Subcutaneous adipose tissue (tissue), 4 donors: ENCODE measurements around the gene COQ8B. TPM values are rescaled to one million over a fixed set of nuclear protein-coding genes. Genes with fewer than 3 reads are reported as not detected.

Source experiments
- CTCF ChIP-seq: fragments of 450-650 bp; IDR thresholded peaks from one replicate; pipeline ENCODE4 v1.5.1; 2016; ENCODE audit warnings: low read depth, mild to moderate bottlenecking, control low read depth, antibody characterized with exemption, moderate library complexity
- total RNA-seq, 4 donors: library from RNA; depleted of rRNA; stranded (reverse); fragments of >200 nt; gene quantifications; one replicate each; pipeline ENCODE4 v1.1.0, GENCODE V29; 2016

The COQ8B gene
- total RNA-seq, 4 donors from 2014 or later: 16.5 to 32.2 (median 28.6) TPM

DNA sequence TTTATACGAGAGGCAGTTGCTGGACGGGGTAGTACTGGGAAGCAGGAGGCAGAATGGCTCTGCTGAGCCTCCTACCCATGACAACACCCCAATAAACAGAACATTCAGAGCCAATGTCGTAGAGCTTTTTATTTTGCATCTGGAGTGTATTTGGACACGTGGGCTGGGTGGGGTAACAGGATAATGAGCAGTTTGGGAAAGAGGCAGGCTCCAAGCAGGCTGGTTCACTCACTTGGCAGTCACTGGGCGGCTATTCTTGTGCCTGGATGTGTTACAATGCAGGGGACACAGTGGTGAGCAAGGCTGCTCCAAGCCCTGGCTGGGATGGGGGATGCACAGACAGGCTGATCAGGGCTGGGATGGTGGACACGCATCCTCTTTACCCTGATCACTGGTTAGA, 24.1 kb upstream of the COQ8B start:
- TF ChIP-seq CTCF: no peak

DNA sequence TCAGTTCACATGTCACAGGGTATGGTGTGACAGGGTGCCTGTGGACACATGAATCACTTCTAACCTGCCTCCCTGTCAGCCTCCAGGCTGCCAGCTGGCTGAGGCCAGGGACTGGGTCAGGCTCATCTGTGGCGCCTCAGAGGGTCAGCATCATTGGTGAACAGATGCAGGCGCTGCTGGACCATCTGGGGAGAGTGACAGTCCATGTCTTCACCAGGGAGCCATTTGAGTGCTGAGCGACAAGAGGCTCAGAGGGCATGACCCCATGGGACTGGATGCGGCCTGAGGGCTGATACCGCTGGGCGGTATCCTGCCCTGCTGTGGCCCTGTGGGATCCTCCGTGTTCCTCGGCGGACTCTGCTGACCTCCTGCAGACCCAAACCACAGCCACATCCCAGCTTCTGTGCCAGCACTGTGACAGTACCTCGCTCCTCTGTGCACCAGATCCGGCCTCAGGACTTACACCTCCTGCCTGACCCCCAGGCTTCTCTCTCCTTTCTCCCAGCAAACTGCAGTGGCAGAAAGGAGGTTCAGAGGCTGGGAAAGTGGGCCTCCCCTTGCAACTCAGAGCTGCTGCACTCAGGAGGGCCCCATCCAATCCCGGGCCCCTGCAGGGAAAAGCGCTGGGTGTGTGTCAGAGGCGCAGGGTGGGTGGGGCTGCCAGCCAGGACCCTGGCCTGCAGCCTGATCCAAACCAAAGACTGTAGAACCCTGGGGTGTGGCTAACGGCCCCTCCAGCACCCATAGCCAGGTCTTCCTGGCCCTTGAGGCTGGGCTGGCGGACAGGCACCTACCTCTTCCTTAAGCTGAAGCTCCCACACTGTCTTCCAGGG, 23.4 kb upstream of the COQ8B start:
- TF ChIP-seq CTCF: no peak

GRCh38 chr19:40739030-40739839, 22.5 kb upstream of the COQ8B start:
- no peak for TF ChIP-seq CTCF

DNA sequence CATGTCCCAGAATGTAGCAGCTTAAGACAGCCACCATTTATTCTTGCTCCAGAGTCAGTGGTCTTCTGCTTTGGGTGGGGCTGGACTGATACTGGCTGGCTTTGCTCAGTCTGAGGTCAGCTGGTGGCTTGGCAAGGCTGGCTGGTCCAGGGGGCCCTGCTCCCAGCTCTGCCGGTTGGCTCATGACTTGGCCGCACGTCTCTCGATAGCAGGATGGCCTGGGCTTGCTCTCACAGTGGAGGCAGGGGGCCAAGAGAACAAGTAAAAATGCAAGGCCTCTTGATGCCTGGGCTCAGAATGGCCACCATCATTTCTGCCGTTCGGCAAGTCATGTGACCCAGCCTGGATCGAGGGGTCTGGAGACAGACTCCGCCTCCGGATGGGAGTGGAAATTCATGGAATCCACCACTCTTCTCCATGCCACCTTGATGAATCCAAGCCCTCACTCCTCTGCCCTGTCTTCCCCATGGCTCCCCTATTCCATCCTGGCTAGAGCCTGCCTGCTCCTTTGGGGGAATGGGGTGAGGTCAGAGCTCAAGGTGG, 20.5 kb upstream of the COQ8B start:
- TF ChIP-seq CTCF: no peak

DNA sequence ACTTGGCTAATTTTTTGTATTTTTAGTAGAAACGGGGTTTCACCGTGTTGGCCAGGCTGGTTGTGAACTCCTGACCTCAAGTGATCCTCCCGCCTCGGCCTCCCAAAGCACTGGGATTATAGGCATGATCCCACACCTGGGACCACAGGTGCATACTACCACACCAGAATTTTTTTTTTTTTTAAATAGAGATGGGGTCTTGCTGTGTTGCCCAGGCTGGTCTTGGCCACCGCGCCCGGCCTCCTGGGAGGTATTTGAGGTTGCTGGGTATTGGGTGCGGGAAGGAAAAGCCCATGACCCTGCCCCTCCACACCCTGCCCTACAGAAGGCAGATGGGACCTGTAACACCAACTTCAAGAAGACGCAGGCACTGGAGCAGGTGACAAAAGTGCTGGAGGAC, 20.0 kb upstream of the COQ8B start:
- no peak for TF ChIP-seq CTCF

- no peak for TF ChIP-seq CTCF
Measured at GRCh38 chr19:40735013-40735771, 18.5 kb upstream of the COQ8B start.

GRCh38 chr19:40733149-40733548, 16.5 kb upstream of the COQ8B start:
- no peak for TF ChIP-seq CTCF
